B cell (primary cell): ENCODE results near the gene MUS81.

Experiments
- EZH2 ChIP-seq: IDR thresholded peaks from 2 replicates; pipeline ENCODE4 v1.6.1; 2012; ENCODE audit warnings: borderline replicate concordance, low read depth, mild to moderate bottlenecking, moderate library complexity, low read length; ENCODE audit not compliant: insufficient read depth, poor library complexity, severe bottlenecking
- TF ChIP-seq, protein P1 (sequence below): fragments of 200-600 bp; IDR thresholded peaks from one replicate; pipeline ENCODE4 v1.8.0; 2022; ENCODE audit warnings: antibody characterized with exemption, mild to moderate bottlenecking

DNA sequence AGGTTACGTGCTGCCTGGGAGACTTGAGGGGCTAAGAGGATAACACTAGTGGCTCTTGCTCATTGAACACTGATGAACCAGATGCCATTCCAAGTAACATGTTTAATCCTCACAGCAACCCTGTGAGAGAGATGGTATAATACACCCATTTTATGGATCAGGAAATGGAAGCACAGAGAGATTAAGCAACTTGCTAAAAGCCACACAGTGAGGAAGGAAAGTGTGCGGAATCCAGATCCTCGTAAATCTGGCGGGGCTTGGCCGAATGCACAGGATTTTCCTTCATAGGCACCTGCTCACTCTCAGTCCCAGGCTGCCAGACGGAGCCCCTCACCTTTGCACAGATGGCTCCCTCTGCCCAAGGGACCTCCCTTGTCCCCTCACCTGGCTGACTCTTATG is 47.6 kb downstream of the MUS81 start:
- TF ChIP-seq, protein P1, sequence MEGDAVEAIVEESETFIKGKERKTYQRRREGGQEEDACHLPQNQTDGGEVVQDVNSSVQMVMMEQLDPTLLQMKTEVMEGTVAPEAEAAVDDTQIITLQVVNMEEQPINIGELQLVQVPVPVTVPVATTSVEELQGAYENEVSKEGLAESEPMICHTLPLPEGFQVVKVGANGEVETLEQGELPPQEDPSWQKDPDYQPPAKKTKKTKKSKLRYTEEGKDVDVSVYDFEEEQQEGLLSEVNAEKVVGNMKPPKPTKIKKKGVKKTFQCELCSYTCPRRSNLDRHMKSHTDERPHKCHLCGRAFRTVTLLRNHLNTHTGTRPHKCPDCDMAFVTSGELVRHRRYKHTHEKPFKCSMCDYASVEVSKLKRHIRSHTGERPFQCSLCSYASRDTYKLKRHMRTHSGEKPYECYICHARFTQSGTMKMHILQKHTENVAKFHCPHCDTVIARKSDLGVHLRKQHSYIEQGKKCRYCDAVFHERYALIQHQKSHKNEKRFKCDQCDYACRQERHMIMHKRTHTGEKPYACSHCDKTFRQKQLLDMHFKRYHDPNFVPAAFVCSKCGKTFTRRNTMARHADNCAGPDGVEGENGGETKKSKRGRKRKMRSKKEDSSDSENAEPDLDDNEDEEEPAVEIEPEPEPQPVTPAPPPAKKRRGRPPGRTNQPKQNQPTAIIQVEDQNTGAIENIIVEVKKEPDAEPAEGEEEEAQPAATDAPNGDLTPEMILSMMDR = no peak
- no peak for TF ChIP-seq EZH2
